ENCODE data around the gene TMEM190.

Gene TMEM190

DNA sequence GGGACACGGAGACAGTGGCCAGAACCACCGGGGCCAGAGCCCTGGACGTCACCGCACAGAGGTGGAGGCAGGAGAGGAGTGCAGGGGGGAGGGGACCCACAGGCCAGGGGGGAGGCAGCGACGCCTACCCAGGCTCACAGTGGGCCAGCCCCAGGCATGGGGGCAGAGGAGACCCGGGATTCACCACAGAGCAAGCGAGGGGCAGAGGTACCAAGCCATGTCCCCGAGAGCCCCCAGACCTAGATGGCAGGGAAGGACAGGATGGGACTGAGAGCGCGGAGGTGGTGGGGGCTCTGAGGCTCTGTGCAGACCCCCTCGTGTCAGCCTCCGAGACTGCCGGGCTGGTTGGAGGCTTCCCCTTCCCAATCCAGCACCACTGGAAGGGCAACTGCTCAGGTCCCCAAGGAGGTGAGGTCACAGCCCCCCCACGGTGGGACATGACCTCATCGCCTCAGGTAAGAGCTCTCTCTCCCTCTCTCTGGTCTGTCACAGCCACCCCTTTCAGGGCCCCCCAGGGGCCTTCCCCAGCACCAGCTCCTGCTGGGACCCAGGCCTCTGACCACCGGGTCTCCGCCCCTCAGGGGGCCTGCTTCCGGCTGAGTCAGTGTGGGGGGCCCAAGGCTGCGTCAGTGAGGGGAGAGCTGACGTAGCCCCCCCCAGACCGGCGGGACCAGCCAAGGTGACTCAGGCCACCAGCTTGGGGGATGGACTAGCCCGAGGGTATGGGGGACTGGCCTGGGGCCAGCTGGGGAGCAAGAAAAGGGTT, 4.1 kb upstream of the TMEM190 start:
- DNase-seq = no peak

DNA sequence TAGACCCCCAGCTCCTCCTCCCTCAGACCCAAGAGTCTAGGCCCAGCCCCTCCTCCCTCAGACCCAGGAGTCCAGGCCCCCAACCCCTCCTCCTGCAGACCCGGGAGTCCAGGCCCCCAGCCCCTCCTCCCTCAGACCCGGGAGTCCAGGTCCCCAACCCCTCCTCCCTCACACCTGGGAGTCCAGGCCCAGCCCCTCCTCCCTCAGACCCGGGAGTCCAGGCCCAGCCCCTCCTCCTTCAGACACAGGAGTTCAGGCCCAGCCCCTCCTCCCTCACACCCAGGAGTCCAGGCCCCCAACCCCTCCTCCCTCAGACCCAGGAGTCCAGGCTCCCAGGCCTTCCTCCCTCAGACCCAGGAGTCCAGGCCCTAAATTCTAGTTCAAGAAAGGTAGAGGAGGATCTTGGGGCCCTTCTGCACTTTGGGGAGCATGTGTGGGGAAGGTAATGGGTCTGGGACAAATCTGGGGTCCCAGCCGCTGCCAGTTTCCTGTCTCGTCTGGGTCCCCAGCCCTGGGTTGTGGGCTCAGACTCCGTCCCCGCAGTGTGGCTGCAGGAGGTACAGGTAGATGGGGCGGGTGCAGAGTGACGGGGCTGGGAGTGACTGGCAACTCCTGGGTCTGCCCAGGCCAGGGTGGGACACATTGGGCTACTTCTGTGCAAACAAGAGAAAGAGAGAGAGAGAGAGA, 3.2 kb upstream of the TMEM190 start:
- DNase-seq = no peak

DNA sequence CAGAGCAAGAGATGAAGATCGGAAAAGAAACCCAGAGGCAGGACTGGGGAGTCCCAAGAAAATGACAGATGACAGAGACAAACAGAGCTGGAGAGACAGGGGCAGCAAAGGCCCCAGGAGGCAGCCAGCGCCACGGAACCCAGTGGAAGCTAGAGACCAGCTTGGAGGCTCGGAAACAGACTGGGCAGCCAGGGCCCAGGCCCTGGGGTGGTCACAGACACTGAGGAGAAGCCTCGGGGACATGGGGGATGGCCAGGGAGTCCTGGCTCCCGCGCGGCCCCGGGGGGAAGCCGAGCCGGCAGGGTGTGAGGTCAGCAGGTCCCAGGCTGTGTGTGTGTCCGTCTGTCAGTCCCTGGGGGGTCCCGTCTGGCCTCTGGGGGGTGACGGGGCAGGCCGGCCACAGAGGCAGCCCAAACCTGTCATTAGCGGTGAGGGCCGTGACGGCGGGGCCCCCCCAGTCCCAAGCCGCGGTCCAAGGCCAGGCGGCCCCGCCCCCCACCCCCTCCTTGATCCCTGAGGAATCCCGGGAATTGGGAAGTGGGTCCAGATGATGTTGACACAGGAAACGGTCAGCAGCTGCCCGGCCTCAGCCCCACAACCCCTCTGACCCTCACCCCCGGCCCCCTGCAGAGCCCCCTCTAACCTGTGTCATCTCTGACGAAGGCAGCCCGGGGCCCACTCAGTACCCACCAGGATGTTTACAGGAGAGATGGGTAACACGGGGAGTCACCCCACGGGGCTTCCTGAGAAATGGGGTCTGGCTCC, 2.5 kb upstream of the TMEM190 start:
- DNase-seq = no peak

DNA sequence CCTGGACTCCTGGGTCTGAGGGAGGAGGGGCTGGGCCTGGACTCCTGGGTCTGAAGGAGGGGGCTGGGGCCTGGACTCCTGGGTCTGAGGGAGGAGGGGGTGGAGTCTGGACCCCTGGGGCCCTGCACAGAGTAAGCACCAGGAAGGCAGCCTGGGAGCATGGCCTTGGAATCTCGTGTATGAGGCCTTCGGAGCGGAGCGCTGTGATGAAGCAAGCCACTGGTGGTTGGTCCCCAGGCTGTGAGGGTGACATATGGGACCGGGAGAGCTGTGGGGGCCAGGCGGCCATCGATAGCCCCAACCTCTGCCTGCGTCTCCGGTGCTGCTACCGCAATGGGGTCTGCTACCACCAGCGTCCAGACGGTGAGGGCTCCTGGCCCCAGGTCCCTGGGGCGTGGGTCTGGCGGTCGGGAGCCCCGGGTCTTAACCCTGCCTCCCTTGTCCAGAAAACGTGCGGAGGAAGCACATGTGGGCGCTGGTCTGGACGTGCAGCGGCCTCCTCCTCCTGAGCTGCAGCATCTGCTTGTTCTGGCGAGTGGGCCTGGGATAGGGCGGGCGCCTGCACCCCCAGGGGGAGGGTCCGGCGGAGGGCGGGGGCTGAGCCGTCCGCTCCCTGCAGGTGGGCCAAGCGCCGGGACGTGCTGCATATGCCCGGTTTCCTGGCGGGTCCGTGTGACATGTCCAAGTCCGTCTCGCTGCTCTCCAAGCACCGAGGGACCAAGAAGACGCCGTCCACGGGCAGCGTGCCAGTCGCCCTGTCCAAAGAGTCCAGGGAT, 918 bp downstream of the TMEM190 start:
- no peak for DNase-seq

DNA sequence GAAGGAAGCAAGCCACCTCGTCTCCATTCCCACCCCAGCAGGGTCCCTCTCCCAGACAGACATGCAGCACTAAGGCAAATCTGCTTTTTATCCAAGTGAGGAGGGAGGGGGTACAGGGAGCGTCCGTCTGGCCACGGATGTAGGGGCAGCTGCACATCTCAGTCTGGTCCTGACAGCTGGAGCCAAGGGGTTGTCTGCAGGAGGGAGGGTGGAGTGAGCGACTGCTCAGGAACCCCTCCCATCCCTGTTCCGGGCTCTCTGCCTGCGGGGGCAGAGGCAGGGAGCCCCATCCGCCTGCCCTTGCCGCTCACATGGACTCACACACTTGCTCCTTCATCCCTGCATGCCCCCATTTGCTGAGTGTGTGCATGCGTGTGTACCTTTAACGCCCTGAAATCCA, 2.5 kb downstream of the TMEM190 start:
- DNase-seq = no peak

DNA sequence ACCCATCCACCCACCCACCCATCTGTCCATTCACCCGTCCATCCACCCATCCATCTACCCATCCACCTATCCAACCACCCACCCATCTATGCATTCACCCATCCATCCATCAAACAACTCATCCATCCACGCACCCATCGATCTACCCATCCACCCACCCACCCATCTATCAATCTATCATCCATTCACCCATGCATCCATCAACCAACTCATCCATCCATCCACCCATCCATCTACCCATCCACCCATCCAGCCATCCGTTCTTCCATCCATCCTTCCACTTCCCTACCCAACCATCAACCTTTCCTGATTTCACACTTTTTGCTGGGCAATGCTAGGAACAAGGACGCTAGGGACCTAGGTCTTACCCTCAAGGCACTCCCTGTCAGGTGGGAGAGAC, 5.4 kb downstream of the TMEM190 start:
- DNase-seq = no peak

DNA sequence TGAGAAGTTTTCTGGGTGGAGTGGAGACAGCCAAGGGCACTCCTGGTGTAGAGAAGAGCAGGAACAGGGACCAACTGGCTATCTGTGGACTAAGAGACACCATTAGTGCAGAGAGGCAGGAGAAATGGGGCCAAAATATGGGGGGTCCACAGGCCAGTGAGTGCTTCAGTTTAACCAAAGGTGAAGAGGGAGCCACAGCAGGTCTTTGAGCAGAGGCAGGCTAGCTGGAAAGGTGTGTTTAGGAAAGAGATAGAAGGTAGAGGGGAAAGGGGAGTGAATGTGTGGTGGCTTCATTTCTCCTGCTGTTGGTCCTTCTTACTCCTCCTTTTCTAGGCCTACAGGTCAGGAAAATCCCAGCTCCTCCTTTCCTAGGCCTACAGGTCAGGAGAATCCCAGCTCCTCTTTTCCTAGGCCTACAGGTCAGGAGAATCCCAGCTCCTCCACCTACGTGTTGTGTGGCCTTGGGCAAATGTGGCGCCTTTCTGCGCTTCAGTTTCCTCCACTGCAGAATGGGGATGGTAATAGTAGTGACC, 6.0 kb downstream of the TMEM190 start:
- no peak for DNase-seq

DNA sequence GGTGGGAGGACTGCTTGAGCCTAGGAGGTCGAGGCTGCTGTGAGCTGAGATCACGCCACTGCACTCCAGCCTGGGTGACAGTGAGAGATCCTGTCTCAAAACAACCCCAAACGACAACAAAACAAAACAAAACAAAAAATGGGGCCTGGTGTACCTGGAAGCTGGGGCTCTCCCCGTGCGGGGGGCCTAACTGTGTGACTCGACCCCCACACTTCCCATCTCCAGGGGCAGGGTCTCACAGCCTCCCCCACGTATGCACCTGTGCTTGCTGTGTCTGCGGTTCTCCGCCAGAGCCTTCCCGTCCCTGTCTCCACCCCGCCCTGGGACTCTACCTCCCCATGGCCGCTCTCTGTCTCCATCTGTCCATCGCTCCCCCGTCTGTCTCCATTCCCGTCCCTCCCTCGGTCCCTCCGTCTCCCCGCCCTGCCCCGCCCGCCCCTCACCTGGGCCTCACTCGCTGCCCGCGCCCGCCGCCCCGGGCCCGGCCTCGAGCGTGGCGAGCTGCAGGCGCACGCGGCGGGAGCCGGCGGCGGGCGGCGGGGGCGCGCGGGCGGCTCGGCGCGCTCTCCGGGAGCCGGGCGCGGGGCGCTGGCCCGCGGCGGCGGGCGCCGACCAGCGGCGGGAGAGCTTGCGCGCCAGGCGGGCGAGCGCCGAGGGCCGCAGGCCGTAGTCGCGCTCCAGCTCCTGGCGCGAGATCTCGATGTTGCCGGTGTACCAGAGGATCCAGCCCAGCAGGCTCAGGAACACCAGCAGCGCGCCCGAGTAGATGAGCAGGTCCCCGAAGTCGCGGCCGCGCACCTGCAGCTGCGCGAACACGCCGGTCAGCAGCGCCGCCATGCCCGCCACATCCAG, 6.9 kb downstream of the TMEM190 start:
- DNase-seq = peak; percentile 45

DNA sequence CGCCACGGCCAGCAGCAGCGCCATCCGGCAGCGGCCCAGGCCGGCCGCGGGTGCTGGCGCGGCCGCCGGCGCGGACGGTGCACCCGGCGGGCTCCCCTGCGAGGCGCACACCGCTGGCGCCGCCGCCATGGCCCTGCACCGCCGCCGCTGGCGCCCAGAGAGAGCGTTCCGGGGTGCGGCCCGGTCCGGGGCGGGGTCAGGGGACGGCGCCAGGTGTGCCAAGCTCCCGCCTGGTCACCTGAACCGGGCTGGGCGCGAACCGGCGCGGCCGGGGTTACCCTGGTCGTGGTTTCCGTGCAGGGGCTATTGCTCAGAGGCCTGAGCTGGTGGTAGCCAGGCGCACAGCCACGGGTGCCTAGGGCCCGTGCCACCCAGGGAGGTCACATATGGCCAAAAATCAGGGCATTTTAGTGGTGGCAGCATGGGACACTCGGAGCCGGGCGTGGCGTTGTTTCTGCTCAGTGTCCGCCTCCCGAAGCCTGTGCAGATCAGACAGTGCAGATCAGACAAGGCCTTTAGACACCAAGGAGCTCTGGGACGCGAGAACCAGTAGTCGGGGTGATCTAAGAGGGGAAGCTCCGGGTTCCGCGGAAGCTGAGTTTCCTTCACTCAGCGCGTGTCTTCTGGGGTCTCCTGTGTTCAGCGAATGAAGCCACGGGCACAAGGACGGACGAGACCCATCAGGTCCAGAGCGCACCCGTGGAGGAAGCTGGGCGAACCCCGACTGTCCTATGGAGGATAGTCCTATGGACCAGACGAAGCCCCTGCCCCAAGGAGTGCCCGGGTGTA, 7.7 kb downstream of the TMEM190 start, which contains the start of gene TMEM238:
Gene TMEM238 (minus strand): TSS at position 162 of the 789 bp plus-strand sequence. CDS start 33 bp downstream, at position 129.
- DNase-seq = peak; percentile 45

DNA sequence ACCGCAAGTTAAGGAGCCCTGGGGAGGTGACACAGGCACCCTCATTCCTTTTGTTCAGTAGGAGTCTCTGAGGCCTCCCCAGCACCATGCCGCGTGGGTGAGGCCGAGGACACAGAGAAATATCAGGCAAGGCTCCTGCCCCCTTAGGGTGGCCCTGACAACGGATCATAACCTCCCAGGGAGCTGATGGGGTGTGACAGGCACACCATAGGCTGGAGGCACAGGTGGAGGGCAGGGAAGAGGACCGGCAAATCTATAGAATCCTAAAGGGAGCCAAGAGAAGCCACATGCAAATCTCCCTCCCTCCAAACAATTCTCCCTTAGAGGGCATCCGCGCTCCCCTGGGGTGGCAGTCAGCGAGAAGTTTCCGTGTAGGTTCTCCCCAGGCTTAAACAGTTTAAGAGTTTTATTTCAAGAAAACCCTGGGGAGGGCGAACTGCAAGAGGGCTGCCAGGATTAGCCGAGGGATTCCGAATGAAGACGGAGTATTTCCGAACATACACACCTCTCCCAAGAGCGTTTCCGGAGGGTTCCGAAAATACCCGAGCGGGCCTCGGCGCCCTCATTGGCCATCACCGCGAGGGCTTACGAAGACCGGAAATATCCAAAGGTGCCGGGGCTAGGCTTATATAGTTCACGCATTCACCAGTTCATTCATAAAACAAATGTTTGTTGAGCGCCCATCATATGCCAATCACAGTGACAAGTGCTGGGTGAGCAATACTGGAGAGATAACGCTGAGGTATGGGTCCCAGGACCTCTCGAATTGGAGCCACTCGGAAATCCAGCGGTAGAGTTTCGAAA, 8.5 kb downstream of the TMEM190 start:
- DNase-seq = peak; percentile 92

DNA sequence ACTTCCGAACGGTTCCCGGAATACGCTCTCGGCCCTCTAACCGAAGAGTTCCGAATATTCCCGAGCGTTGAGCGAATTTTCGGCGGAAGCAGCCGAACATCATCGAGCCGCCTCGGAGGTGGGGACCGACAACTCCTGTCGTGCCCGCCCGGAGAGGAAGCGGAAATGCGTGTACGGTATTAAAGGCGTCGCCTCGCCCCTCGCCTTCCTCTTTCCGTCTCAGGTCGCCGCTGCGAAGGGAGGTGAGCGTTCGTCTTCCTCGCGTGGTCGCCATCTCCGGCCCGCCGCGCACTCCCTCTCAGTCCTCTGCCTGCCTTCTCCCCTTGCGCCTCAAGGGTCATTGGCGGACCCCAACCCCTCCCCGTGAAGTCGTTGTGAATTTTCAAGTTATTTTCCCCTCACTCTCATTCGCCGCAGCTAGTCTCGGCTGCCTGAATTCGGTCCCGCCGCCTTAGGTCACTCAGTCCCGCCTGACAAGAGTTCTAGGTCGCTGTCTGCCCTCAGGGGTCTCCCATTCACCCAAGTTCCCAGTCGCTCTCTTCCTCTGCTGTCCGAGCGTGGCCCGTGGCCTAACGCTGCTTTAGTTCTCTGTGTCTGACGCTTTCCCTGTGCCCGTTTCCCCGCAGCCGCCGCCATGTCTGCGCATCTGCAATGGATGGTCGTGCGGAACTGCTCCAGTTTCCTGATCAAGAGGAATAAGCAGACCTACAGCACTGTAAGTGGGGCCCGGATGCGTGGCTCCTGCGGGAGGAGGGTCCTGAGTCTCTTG, 9.3 kb downstream of the TMEM190 start, which contains the start of gene RPL28:
Gene RPL28 (plus strand): TSS at position 209 of the 769 bp plus-strand sequence. CDS start 426 bp downstream, at position 635.
- peak; percentile 98 for DNase-seq

DNA sequence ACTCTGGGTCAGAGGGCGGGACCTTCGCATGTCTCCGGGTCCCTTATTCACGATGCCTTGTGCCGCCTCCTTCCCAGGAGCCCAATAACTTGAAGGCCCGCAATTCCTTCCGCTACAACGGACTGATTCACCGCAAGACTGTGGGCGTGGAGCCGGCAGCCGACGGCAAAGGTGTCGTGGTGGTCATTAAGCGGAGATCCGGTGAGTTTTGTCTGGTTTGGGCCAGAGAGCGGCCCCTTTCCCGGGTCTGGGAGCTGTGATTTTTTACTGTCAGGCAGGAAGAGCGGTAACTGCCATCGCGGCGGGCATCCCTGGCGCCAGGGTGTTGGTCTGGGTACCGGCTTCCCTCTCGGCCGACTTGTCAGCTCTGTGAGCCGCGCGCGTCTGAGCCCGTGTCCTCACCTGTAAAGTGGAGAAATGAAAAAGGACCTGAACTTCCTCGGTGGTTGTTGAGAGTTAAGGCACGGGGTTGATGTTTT, 9.9 kb downstream of the TMEM190 start:
- DNase-seq = no peak

DNA sequence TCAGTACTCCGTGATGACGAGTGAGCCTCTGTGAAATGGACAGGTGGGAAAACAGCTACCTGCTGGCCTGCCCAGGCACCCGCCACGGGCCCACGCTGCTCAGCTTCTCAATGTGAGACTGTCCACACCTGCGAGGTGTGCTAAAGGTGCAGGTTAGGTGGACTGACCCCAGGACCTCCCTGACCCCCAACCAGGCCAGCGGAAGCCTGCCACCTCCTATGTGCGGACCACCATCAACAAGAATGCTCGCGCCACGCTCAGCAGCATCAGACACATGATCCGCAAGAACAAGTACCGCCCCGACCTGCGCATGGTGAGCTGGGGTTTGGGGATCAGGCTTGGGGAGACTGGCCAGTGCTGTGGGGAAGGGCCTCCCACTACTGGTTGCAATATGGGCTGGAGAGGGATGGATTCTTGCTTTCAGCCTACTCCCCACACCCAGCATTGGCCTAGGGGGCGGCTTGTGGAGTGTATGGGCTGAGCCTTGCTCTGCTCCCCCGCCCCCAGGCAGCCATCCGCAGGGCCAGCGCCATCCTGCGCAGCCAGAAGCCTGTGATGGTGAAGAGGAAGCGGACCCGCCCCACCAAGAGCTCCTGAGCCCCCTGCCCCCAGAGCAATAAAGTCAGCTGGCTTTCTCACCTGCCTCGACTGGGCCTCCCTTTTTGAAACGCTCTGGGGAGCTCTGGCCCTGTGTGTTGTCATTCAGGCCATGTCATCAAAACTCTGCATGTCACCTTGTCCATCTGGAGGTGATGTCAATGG, 11.3 kb downstream of the TMEM190 start:
- no peak for DNase-seq

DNA sequence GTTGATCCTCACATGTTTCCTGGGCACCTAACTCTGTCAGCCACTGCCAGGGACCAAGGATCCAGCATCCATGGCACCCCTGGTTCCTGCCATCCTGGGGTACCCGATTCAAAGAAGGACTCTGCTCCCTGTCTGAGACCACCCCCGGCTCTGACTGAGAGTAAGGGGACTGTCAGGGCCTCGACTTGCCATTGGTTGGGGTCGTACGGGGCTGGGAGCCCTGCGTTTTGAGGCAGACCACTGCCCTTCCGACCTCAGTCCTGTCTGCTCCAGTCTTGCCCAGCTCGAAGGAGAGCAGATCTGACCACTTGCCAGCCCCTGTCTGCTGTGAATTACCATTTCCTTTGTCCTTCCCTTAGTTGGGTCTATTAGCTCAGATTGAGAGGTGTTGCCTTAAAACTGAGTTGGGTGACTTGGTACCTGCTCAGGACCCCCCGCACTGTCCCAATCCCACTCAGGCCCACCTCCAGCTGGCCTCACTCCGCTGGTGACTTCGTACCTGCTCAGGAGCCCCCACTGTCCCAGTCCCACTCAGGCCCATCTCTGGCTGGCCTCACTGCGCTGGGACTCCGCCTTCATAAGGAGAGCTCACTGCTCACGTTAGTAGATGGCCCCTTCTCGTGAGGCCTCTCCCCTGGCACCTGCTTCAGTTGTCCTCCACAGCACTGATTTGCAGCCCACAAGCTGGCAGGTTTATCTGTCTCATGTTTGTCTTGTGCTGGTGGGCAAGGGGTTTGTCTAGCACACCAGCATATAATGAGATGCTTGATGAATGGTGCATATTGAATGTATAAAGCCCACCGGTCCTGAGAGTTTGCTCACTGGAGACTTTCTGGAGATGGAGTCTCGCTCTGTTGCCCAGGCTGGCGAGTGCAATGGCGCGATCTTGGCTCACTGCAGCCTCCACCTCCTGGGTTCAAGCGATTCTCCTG, 13.0 kb downstream of the TMEM190 start:
- no peak for DNase-seq

DNA sequence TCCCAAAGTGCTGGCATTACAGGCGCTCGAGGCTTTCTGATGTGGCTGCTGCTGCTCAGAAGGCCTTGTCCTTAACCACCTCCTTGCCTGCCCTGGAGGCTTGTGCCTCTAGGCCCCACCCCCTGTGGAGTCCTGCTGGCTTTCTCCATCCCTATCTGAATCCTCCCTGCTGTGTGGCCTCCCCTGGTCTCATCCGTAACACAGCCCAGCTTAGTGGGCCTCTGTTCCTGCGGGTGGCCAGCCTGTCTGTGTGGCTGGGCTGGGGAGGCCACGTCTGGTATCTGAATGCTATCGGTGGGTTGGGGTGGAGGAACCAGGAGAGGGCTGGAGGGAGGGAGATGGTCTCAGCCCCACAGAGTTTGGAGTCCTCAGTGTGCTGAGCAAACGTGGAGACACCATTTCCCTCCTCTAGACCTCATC, 13.8 kb downstream of the TMEM190 start:
- no peak for DNase-seq

DNA sequence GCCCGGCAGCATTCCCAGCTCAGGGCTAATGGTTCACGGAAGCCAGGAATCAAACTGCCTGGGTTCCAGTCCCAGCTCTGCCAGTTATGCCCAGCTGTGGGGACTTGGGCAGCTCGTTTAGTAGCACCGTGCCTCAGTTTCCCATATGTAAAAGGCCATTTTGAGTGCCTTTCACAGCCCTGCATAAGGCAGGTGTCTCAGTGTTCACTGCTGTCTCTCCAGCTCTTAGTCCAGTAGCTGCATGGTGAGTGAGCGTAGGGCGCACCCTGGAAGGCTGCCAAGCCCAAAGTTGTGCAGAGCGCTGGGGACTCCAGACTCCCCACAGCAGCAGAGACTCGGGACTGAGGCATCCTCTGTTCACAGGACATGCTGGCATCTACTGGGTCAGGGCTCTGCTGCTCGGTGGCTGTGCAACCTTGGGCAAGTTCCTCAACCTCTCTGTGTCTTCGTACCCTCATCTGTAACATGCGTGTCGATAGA, 14.6 kb downstream of the TMEM190 start:
- DNase-seq = no peak

Measured in NCI-H774 (cell line).